Activated CD4-positive, CD25-positive, alpha-beta regulatory T cell treated with anti-CD3 and anti-CD28 coated beads, Interleukin-2, amount 50 U/mL, for 24 hours (primary cell): ENCODE data around the gene NPIPA2.
"Not testable (repeated sequence)": the region's sequence is repeated elsewhere in the genome, so short reads cannot be mapped to it uniquely, and the experiment has no call there.

Experiments
- ATAC-seq, 2 donors: fragments of 150-1000 bp; cut with Tn5 transposase; one replicate each; pipeline ENCODE4 v1.10.0; 2021; ENCODE audit warnings: mild to moderate bottlenecking in 1 of 2, moderate library complexity in 1 of 2

NPIPA2 gene

DNA sequence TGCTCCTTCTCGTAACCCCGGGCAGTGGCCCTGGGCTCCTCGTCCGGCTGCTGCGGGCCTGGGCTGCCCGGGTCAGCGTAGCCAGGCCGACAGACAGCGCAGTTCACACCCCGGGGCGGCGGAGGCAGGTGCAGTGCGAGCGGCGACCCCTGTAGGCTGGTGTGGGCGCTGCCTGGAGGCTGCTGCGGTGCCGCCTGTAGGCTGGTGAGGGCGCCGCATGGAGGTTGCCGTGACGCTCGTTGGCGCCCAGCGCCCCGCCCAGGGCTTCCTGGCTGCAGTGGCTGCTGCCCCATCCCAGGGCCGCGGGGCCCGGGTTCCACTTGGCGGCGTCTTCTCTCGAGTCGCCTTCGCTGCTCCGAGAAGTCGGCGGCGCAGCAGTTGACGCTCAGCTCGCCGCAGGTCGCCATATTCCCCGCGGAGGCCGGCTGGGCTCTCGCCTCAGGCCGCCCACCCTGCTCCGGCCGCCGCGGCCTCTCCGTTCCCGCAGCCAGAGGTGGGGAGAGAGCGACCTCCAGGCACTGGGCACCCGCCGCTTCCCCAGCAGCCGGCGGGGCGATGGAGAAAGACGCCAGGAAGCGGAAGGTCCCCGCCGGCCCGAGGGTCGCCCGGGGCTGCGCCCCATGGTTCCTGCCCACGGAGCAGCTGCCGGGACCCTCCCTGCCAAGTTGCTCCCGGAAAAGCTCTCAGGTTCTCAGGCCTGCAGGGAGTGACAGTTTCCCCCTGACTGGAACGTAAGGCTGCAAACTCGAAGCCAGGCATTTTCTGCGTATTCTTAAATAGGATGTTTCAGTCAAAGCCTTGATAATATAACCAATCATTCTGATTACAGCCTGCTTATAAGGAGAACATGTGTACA, at the start of gene NPIPA2:
TSS of gene NPIPA2 (plus strand) at position 261 of the 856 bp plus-strand sequence. CDS start 5,533 bp downstream, outside the sequence.
- peak; percentile 99 for ATAC-seq

DNA sequence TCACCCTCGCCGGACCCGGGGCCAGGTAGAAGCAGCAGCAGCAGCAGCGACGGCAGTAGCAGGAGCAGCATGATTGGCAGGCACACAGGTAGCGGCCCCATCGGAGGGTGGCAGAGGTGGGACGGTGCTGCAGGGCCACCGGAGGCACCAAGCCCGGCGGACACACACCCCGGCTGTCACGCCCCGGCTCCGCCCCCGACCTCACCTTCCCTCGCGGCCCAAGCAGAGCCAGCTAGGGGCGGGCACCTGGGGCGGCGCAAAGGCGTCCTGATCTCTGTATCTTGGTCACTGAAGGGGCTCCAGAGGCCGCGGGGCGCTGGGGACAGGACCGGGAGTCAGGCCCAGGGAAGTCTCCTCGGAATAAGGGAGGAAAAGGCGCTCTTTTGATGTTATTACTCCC, 48.2 kb upstream of the NPIPA2 start, which contains the start of gene PLA2G10:
TSS of gene PLA2G10 (minus strand) at position 180 of the 400 bp plus-strand sequence. CDS start at position 101, 79 bp downstream.
- ATAC-seq, result not testable (repeated sequence)

DNA sequence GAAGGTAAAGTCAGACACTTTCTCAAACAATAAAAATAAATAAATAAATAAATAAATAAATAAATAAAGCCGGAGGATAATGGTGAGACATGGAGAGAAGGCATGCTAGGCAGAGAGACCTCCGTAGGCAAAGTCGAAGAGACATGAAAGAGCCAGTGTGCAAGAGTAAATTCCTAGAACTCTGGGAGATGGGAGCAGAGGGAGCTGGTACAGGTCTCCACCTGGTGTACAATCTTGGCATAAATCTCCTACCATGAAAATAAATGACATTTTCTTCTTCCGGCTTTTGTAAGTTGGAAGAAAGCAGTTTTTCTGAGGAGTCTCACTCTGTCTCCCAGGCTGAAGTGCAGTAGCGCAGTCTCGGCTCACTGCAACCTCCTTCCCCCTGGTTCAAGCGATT, 40.5 kb upstream of the NPIPA2 start:
- ATAC-seq, result not testable (repeated sequence)

DNA sequence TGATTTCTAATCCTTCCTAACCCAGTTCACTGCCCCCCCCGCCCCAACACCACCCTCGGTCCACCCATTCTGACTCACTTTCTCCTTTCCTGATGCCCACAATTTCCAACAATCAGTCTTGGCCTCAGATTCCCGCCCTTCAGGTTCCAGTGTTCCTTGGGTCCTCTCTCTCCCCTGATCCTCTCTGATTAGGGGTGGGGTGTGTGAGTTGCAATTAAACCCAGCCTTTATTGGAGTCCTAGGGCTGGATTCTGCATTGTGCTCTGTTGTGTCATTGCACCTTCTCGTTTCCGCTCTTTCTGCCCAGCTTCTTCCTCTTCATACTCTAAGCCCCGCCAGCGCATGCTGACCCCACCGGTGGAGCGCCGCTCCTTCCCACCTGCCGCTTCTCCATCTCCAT, 39.7 kb upstream of the NPIPA2 start:
- ATAC-seq, result peak in 1 of 2 donors; percentile 2

DNA sequence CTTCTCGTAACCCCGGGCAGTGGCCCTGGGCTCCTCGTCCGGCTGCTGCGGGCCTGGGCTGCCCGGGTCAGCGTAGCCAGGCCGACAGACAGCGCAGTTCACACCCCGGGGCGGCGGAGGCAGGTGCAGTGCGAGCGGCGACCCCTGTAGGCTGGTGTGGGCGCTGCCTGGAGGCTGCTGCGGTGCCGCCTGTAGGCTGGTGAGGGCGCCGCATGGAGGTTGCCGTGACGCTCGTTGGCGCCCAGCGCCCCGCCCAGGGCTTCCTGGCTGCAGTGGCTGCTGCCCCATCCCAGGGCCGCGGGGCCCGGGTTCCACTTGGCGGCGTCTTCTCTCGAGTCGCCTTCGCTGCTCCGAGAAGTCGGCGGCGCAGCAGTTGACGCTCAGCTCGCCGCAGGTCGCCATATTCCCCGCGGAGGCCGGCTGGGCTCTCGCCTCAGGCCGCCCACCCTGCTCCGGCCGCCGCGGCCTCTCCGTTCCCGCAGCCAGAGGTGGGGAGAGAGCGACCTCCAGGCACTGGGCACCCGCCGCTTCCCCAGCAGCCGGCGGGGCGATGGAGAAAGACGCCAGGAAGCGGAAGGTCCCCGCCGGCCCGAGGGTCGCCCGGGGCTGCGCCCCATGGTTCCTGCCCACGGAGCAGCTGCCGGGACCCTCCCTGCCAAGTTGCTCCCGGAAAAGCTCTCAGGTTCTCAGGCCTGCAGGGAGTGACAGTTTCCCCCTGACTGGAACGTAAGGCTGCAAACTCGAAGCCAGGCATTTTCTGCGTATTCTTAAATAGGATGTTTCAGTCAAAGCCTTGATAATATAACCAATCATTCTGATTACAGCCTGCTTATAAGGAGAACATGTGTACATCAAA, 38.9 kb upstream of the NPIPA2 start, which contains the start of gene NPIPA3:
TSS of gene NPIPA3 (plus strand) at position 256 of the 856 bp plus-strand sequence. CDS start 5,533 bp downstream, outside the sequence.
- peak; percentile 99 to 100 for ATAC-seq

DNA sequence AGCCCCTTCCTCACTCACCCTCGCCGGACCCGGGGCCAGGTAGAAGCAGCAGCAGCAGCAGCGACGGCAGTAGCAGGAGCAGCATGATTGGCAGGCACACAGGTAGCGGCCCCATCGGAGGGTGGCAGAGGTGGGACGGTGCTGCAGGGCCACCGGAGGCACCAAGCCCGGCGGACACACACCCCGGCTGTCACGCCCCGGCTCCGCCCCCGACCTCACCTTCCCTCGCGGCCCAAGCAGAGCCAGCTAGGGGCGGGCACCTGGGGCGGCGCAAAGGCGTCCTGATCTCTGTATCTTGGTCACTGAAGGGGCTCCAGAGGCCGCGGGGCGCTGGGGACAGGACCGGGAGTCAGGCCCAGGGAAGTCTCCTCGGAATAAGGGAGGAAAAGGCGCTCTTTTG, 9.1 kb upstream of the NPIPA2 start:
- not testable (repeated sequence) for ATAC-seq

DNA sequence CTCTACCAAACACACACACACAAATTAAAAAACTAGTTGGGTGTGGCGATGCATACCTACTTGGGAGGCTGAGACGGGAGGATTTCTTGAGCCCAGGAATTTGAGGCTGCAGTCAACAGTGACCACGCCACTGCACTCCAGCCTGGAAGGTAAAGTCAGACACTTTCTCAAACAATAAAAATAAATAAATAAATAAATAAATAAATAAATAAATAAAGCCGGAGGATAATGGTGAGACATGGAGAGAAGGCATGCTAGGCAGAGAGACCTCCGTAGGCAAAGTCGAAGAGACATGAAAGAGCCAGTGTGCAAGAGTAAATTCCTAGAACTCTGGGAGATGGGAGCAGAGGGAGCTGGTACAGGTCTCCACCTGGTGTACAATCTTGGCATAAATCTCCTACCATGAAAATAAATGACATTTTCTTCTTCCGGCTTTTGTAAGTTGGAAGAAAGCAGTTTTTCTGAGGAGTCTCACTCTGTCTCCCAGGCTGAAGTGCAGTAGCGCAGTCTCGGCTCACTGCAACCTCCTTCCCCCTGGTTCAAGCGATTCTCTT, 1.4 kb upstream of the NPIPA2 start:
- not testable (repeated sequence) for ATAC-seq

DNA sequence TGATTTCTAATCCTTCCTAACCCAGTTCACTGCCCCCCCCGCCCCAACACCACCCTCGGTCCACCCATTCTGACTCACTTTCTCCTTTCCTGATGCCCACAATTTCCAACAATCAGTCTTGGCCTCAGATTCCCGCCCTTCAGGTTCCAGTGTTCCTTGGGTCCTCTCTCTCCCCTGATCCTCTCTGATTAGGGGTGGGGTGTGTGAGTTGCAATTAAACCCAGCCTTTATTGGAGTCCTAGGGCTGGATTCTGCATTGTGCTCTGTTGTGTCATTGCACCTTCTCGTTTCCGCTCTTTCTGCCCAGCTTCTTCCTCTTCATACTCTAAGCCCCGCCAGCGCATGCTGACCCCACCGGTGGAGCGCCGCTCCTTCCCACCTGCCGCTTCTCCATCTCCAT, 539 bp upstream of the NPIPA2 start:
- ATAC-seq, result peak in 1 of 2 donors; percentile 4

DNA sequence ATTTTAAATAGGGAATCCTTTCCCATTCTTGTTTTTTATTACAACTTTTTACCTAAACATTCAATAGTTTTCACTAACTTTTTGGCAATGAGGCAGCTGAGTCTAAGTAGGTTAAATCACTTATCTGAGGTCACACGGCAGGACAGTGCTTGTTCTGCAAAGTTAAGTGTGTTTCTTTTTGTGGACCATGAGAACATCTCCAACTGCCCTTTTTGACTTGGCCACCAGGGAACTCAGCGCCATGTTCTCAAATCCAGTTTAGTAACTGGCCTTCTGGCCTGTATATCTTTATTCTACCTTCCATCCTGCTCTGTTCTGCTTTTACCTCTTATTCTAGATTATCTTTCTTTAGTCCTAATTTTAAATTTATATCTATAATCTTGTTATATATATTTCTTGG, 31.3 kb downstream of the NPIPA2 start:
- ATAC-seq, result not testable (repeated sequence)

DNA sequence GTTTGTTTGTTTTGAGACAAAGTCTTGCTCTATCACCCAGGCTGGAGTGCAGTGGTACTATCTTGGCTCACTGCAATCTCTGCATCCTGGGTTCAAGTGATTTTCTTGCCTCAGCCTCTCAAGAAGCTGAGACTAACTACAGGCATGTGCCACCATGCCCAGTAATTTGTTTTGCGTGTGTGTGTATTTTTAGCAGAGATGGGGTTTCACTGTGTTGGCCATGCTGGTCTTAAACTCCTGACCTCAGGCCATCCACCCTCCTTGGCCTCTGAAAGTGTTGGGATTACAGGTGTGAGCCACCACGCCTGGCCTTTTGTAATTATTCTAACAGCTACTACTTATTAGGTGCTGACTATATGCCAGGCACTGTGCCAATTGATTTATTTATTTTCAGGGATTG, 33.3 kb downstream of the NPIPA2 start:
- not testable (repeated sequence) for ATAC-seq

DNA sequence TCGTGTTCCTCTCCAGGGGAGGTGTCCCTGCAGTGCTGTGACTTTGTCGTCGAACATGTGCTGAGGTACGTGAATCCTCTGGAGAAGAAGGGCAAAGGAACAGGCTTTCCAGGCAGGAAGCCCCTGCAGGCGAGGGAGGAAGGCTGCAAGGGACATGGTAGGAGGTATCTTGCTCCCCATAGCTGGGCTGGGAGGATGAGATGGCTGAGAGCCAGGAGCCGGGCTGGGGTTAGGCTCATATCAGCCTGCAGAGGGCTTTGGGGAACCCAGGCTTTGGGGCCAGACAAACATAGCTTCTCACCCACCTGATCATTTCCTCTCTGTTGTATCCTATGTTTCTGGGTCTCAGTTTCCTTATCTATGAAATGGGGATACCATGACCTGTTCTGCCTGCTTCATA, 34.4 kb downstream of the NPIPA2 start:
- not testable (repeated sequence) for ATAC-seq

DNA sequence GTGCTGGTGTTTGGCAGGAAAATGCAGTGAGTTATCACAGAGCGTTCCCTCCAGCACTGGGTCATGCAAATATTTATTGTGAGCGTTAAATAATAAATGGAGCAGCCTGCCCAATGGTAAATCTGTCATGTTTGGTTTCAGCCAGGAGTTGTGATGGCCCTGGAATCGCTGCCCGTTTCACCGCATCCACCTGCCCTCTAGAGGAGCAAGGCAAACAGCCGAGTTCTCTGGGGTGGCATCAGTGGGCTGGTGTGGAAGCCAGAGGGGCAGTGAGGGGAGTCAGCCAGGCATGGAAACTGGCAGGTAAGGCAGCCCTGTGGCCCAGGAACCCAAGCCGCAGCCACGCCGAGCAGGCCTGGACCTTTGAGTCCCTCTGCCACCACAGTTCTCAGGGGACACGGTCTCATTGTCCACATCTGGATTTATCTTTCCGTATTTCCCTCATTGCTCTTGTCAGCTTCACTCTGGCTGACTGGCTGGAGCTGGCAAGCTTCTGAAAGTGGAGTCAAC, 37.1 kb downstream of the NPIPA2 start:
- ATAC-seq, result not testable (repeated sequence)

DNA sequence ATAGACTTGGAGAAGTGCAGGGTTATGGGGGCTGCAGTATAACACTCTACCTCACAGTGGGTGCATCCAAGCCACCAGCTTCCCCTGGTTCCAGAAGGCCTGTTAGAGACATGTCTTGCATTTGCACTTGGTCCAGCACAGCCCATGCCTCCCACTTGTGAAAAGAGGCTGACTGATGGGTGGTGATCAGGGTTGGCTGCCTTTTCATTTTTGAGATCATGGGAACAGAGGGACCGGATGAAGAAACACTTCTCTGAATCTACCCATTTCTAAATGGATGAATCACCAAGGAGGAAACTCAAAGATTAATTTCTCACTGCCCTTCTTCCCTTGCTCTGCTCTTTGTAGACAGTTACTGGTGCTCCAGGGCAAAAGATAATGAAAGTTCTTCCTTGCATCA, 43.8 kb downstream of the NPIPA2 start:
- ATAC-seq, result not testable (repeated sequence)

DNA sequence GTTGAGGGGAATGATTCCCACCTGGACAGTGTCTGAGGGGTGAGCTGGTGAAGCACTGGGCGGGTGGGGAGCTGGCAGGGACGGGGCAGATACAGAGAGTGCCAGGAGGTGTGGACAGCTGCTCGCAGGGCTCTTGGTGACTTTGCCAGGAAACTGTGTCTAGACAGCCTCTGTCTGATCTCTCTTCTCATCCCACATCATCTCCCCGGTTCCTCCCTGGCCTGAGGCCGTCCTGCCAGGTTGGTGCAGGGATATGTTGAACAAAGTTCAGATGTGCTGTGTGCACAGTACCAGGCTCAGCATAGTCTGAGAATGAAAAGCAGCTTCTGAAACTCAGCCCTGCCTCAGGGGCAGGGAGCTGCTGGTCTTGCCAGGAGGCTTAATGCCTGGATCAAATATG, 47.2 kb downstream of the NPIPA2 start:
- ATAC-seq, result not testable (repeated sequence)

DNA sequence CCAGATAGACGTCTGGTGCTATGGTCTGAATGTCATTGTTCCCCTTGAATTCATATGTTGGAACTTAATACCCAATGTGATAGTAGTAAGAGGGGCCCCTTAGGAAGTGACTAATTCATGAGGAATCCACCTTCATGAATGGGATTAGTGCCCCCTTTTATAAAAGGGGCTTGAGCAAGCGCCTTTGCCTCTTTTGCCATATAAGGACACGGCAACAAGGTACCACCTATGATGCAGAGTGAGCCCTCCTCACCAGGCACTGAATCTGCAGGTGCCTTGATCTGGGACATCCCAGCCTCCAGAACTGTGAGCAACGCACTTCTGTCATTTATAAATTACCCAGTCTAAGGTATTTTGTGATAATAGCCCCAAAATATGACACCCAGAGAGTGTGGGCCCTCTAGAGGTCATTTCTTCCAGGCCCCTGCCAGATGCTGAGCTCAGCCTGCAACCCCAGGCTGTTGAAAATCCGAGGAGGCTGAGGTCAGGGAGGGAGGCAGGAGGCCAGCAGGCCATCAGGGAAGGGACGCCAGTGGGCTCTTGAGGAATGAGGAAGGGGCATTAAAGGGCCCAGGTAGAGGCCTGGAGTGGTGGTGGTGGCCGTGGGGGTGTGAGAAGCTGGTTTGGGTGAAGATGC, 48.1 kb downstream of the NPIPA2 start:
- not testable (repeated sequence) for ATAC-seq

DNA sequence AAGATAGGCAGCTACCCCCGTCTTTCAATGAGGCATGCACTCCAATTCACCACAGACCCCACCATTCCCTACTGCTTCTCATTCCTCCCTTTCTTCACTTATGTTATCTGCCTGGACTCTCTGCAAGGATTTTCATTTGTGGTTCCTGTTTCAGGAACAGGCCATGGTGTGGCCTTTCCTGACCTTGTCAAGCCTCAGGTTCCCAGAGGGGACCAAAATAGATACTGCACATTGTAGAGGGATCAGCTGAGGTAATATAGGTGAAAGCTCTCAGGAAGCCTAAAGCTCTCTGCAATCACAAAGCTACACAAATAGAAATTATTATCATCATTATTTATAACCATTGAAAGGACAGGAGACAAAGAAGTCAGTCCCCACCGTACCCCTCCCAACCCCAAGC, 50.6 kb downstream of the NPIPA2 start:
- ATAC-seq, result not testable (repeated sequence)

DNA sequence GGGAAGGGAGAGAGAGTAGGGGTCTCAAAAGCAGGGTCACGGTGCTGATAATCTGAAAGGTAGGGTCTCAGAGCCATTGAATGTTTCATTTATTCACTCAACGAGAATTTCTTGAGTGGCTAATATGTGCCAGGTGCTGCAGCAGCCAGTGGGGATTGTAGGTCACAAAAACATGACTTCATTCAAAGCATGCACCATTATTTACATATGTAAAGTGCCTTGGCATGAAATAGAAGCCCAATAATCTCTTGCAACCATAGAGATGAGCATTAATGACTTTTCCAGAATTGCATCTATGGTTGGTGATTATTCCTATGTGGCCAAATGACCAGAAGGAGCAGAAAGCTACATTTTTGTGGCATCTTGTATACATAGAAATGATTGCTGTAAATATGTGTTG, 55.2 kb downstream of the NPIPA2 start:
- not testable (repeated sequence) for ATAC-seq

DNA sequence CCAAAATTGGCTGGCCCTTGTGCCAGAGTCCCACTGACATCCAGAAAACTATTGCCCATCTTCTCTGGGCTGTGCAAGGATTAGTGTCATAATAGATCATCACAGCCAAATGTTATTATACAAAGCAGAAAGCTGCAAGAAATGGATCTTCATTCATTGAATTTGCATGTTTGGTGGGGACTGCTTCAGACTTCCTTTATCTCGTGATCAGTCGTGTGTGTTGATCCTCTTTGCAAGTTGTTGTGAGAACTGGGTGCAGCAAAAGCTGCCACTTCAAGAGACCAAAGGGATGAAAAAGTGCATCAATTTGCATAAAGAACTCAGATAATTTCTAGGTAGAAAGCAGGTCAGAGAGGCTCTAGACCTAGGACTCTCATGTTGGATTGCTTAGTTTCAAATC, 61.2 kb downstream of the NPIPA2 start:
- not testable (repeated sequence) for ATAC-seq

DNA sequence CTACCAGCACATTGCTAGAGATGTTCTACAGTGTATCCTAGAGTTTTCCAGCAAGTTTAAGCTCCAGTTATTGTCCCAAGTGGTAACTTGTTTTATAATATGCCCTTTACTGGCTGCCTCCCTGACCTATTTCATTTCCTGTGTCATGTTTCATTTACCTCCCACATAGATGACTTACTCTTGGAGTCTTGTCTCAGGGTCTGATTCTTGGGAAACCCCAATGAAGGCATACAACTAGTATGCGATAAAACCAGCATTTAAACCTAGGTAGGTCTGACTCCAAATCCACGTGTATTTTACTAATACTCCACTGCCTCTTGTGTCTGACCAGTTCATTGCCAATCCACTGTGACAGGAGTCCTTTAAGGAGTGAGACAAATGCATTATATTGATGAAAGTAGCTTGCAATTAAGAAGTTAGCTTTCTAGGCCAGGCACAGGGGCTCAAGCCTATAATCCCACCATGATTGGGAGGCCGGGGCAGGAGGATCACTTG, 64.9 kb downstream of the NPIPA2 start:
- ATAC-seq, result not testable (repeated sequence)

DNA sequence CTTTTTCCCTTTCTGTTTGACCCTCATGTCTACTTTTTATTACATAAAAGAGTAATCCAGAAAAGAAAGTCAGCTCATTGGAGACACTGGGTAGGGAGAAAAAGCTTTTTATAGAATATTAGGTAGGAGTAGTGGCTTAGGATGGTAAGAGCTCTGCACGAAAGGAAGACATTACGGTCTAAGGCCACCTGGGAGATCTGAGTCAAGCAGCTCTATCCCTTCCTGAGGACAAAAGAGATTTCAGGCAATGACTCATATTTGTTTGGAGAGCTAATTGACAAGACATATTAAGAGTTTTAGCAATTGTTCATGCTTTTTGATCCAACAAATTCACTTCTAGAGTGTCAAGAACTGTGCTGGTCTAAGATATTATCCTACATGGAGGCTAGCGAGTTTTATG, 71.6 kb downstream of the NPIPA2 start:
- not testable (repeated sequence) for ATAC-seq
